Upper lobe of left lung (tissue), 6 donors: ENCODE data around the gene ATP2B2. TPM values are rescaled to one million over a fixed set of nuclear protein-coding genes. Genes with fewer than 3 reads are reported as not detected.
"Not testable (repeated sequence)": the region's sequence is repeated elsewhere in the genome, so short reads cannot be mapped to it uniquely, and the experiment has no call there.

Experiments used
- ATAC-seq, 2 donors: fragments of 200-7000 bp; cut with Tn5 transposase; one replicate each; pipeline ENCODE4 v1.9.1; 2022; ENCODE audit warnings: mild to moderate bottlenecking in 2 of 2, moderate library complexity in 2 of 2; ENCODE audit not compliant: low FRiP score in 2 of 2
- DNase-seq, 2 donors: peaks; one replicate each; pipeline ENCODE4 v3.0.0-alpha.2; 2019 to 2020
- H3K27ac ChIP-seq, 4 donors: fragments of 200-600 bp; sonication (generic); one replicate each; pipeline ENCODE4 v1.5.1; 2016 to 2019
- H3K27me3 ChIP-seq, 4 donors: fragments of 200-600 bp; sonication (generic); one replicate each; pipeline ENCODE4 v1.5.1; 2017 to 2019
- H3K36me3 ChIP-seq, 4 donors: fragments of 200-600 bp; sonication (generic); one replicate each; pipeline ENCODE4 v1.5.1; 2016 to 2019
- H3K4me1 ChIP-seq, 4 donors: fragments of 200-600 bp; sonication (generic); one replicate each; pipeline ENCODE4 v1.5.1; 2018 to 2019
- H3K4me3 ChIP-seq, 4 donors: fragments of 200-600 bp; sonication (generic); one replicate each; pipeline ENCODE4 v1.5.1; 2017 to 2019; ENCODE audit warnings: mild to moderate bottlenecking in 2 of 4, moderate library complexity in 1 of 4
- H3K9me3 ChIP-seq, 4 donors: fragments of 200-600 bp; sonication (generic); one replicate each; pipeline ENCODE4 v1.5.1; 2018 to 2019
- CTCF ChIP-seq, 6 experiments: fragments of 450-650 bp in 4 of 6; fragments of 200-600 bp in 2 of 6; sonication (generic) in 2 of 6; IDR thresholded peaks; one replicate each; pipeline ENCODE4 v1.5.1; 2016 to 2019; ENCODE audit warnings: antibody characterized with exemption in 6 of 6
- EP300 ChIP-seq, 4 donors: sonication (generic); formaldehyde crosslinking; IDR thresholded peaks; one replicate each; pipeline ENCODE4 v1.5.1; 2017; ENCODE audit warnings: antibody characterized with exemption in 4 of 4, control low read depth in 2 of 4
- POLR2A ChIP-seq, 4 donors: fragments of 450-650 bp; IDR thresholded peaks; one replicate each; pipeline ENCODE4 v1.5.1; 2016 to 2017; ENCODE audit warnings: antibody characterized with exemption in 4 of 4, mild to moderate bottlenecking in 2 of 4
- POLR2AphosphoS5 ChIP-seq, 2 donors: sonication (generic); formaldehyde crosslinking; IDR thresholded peaks; one replicate each; pipeline ENCODE4 v1.5.1; 2017; ENCODE audit warnings: antibody characterized with exemption in 2 of 2
- WGBS, 2 donors: methylation state at CpG; one replicate each; pipeline ENCODE4 v1.1.5; 2017 to 2018; 5-methylcytosine and 5-hydroxymethylcytosine counted together
- total RNA-seq, 6 donors: library from RNA; depleted of rRNA in 4 of 6; stranded (reverse); fragments of >200 nt in 4 of 6; gene quantifications; one replicate each; pipeline versions ENCODE4 v1.1.0 to v1.2.1, GENCODE V29; 2016 to 2021
- donor health status: DM: no; HTN: no; CAD: no; lungs with moderate emphysema.
- donor health status: DM: no; HTN: yes; CAD: no; lungs with severe emphysema.

ATP2B2 gene
- total RNA-seq, 6 donors from 2014 or later = 0.13 to 0.30 TPM; not detected in 4

GRCh38 chr3:10387881-10388609 is 117.3 kb downstream of the ATP2B2 start:
- no peaks in the 10 kb centered on the region for H3K4me1 ChIP-seq

GRCh38 chr3:10386121-10386520 is 119.3 kb downstream of the ATP2B2 start:
- H3K36me3 ChIP-seq = no peaks in the 10 kb centered on the region
- peak in 1 of 2 donors; percentile 12 for ATAC-seq
- no peak overlapping the region for H3K4me3 ChIP-seq
- TF ChIP-seq POLR2A (IDR thresholded peaks at IDR 0.05) = no peak
- TF ChIP-seq CTCF (IDR thresholded peaks at IDR 0.05) = no peak
- TF ChIP-seq EP300 (IDR thresholded peaks at IDR 0.05) = no peak
- TF ChIP-seq POLR2AphosphoS5 (IDR thresholded peaks at IDR 0.05) = no peak
- H3K27ac ChIP-seq = no peak overlapping the region
- no peak for DNase-seq
- WGBS, 2 donors = 89% methylated on average over 1 of the region's 1 CpG
- peaks cover 6 to 16% (median 7%) of the 10 kb centered on the region in 4 donors for H3K9me3 ChIP-seq
- H3K27me3 ChIP-seq = no peaks in the 10 kb centered on the region
- H3K4me1 ChIP-seq = no peaks in the 10 kb centered on the region

More at GRCh38 chr3:10387881-10388609, 117.3 kb downstream of the ATP2B2 start:
- Histone ChIP-seq H3K36me3 (no peaks in the 10 kb centered on the region), H3K9me3 (peaks cover 6 to 16% (median 7%) of the 10 kb centered on the region in 4 donors), H3K27ac (no peak overlapping the region), H3K27me3 (no peaks in the 10 kb centered on the region), H3K4me3 (no peak overlapping the region)
- TF ChIP-seq POLR2A (IDR thresholded peaks at IDR 0.05) = no peak
- DNase-seq (no peak), ATAC-seq (no peak)
- 40 to 58% methylated on average over 5 to 6 of the region's 6 CpGs for WGBS, 2 donors

GRCh38 chr3:10384541-10385360 is 120.6 kb downstream of the ATP2B2 start:
- Histone ChIP-seq H3K36me3 (no peaks in the 10 kb centered on the region), H3K9me3 (peaks cover 6 to 16% (median 7%) of the 10 kb centered on the region in 4 donors), H3K4me3 (no peak overlapping the region), H3K4me1 (no peaks in the 10 kb centered on the region), H3K27me3 (no peaks in the 10 kb centered on the region), H3K27ac (no peak overlapping the region)
- 75 to 88% methylated on average over 14 to 23 of the region's 23 CpGs for WGBS, 2 donors
- no peak for ATAC-seq
- no peak for TF ChIP-seq EP300 (IDR thresholded peaks at IDR 0.05)
- no peak for DNase-seq

GRCh38 chr3:10383850-10384248 is 121.5 kb downstream of the ATP2B2 start:
- DNase-seq (no peak), ATAC-seq (no peak)
- H3K4me3 ChIP-seq = no peak overlapping the region
- H3K9me3 ChIP-seq = peaks cover 6 to 16% (median 7%) of the 10 kb centered on the region in 4 donors
- H3K27ac ChIP-seq = no peak overlapping the region
- H3K4me1 ChIP-seq = no peaks in the 10 kb centered on the region
- no peaks in the 10 kb centered on the region for H3K36me3 ChIP-seq
- TF ChIP-seq EP300 (IDR thresholded peaks at IDR 0.05) (no peak), CTCF (IDR thresholded peaks at IDR 0.05) (no peak), POLR2A (IDR thresholded peaks at IDR 0.05) (no peak), POLR2AphosphoS5 (IDR thresholded peaks at IDR 0.05) (no peak)
- no peaks in the 10 kb centered on the region for H3K27me3 ChIP-seq
- WGBS, 2 donors = 94% methylated on average over 4 of the region's 4 CpGs

DNA sequence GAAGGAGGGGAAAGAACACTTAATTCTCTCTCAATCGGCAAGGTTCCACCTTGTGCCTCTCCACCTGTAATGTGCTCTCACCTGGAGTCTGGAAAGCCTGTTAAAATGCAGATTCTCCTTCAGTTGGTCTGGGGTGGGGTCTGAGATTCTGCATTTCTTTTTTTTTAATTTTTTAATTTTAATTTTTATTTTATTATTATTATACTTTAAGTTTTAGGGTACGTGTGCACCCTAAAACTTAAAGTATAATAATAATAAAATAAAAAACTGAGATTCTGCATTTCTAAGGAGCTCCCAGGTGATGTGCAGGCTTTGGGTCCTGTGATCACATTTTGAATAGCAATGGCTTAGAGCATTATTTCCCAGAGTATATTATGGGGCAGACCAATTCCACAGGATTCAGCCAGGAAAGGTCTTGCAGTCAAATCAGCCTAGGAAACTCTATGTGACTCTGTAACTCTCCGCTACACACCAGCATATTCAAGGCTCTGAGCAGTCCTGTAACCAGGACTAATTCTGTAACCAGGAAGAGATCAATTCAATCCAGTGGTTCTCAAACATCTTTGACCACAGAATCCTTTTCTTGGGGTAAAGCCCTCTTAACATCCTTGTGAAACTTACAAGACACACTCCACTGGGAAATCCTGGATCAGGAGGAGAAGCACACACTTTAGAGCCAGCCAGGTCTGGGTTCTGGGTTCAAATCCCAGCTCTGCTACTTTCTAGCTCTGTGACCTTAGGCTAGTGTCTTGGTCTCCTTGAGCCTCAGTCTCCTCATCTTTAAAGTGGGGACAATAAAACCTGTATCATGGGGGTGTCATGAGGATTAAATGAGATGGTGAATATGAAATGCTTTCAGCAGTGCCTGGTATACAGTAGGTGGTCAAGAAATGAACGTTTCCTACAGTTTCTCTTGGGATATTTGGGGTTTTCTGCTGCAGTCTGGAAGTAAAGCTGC is 122.2 kb downstream of the ATP2B2 start:
- no peaks in the 10 kb centered on the region for H3K4me1 ChIP-seq
- no peak overlapping the region for H3K4me3 ChIP-seq
- no peaks in the 10 kb centered on the region for H3K36me3 ChIP-seq
- H3K27ac ChIP-seq = no peak overlapping the region
- H3K27me3 ChIP-seq = no peaks in the 10 kb centered on the region
- peaks cover 5 to 13% (median 6%) of the 10 kb centered on the region in 4 donors for H3K9me3 ChIP-seq
- ATAC-seq (no peak), DNase-seq (no peak)
- 69 to 80% methylated on average over 4 of the region's 4 CpGs for WGBS, 2 donors
- TF ChIP-seq CTCF (IDR thresholded peaks at IDR 0.05) (no peak), POLR2AphosphoS5 (IDR thresholded peaks at IDR 0.05) (no peak)

DNA sequence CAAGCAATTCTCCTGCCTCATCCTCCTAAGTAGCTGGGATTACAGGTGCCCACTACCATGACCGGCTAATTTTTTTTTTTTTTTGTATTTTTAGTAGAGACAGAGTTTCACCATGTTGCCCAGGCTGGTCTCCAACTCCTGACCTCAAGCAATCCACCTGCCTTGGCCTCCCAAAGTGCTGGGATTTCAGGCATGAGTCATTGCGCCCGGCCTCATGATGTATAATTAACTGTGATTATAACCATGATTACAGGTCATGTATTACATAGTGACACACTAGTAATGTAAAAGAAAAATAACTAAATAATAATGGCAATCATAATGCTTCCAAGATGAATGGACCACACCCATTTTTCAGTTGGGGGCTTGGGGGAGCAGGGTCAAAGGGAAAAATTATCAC is 122.9 kb downstream of the ATP2B2 start:
- not testable (repeated sequence) for H3K9me3 ChIP-seq, DNase-seq, H3K27me3 ChIP-seq, H3K36me3 ChIP-seq, H3K4me3 ChIP-seq, ATAC-seq, H3K27ac ChIP-seq, H3K4me1 ChIP-seq
- WGBS, 2 donors = 82 to 89% methylated on average over 3 of the region's 3 CpGs
